Measurements from ENCODE around the gene IQCF6. TPM values are rescaled to one million over a fixed set of nuclear protein-coding genes. Genes with fewer than 3 reads are reported as not detected.

The IQCF6 gene
- total and polyA plus RNA-seq, 2 experiments from 2014 or later, result not detected

DNA sequence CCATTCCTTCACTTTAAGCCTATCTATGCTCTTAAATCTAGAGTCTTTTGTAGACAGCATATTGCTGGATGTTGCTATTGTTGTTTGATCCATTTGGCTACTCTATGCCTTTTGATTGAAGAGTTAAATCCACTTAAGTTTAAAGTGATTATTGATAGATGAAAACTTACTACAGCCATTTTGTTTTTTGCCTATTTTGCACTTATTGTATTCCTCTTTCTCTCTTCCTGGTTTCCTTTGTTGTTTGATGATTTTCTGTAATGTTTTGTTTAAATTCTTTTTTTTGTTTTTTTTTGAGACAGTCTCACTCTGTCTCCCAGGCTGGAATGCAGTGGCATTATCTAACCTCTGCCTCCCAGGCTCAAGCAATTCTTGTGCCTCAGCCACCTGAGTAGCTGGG, 19.8 kb downstream of the IQCF6 start:
- Mint-ChIP-seq H3K4me1 (peaks cover 3% of the 10 kb centered on the region), H3K27ac (no peak overlapping the region), H3K36me3 (ENCODE audit: low read depth) (peaks cover 7% of the 10 kb centered on the region; the same call in 2 of the 3 replicates), H3K27me3 (ENCODE audit: insufficient read depth, low read depth, poor library complexity) (no peaks in the 10 kb centered on the region), H3K4me3 (no peak overlapping the region), H3K9me3 (peaks cover 23% of the 10 kb centered on the region; the same call in 2 of the 3 replicates)
- H4K20me1 ChIP-seq (replicated peaks; ENCODE audit: insufficient read depth), result no peaks in the 10 kb centered on the region
- TF ChIP-seq, protein P1, sequence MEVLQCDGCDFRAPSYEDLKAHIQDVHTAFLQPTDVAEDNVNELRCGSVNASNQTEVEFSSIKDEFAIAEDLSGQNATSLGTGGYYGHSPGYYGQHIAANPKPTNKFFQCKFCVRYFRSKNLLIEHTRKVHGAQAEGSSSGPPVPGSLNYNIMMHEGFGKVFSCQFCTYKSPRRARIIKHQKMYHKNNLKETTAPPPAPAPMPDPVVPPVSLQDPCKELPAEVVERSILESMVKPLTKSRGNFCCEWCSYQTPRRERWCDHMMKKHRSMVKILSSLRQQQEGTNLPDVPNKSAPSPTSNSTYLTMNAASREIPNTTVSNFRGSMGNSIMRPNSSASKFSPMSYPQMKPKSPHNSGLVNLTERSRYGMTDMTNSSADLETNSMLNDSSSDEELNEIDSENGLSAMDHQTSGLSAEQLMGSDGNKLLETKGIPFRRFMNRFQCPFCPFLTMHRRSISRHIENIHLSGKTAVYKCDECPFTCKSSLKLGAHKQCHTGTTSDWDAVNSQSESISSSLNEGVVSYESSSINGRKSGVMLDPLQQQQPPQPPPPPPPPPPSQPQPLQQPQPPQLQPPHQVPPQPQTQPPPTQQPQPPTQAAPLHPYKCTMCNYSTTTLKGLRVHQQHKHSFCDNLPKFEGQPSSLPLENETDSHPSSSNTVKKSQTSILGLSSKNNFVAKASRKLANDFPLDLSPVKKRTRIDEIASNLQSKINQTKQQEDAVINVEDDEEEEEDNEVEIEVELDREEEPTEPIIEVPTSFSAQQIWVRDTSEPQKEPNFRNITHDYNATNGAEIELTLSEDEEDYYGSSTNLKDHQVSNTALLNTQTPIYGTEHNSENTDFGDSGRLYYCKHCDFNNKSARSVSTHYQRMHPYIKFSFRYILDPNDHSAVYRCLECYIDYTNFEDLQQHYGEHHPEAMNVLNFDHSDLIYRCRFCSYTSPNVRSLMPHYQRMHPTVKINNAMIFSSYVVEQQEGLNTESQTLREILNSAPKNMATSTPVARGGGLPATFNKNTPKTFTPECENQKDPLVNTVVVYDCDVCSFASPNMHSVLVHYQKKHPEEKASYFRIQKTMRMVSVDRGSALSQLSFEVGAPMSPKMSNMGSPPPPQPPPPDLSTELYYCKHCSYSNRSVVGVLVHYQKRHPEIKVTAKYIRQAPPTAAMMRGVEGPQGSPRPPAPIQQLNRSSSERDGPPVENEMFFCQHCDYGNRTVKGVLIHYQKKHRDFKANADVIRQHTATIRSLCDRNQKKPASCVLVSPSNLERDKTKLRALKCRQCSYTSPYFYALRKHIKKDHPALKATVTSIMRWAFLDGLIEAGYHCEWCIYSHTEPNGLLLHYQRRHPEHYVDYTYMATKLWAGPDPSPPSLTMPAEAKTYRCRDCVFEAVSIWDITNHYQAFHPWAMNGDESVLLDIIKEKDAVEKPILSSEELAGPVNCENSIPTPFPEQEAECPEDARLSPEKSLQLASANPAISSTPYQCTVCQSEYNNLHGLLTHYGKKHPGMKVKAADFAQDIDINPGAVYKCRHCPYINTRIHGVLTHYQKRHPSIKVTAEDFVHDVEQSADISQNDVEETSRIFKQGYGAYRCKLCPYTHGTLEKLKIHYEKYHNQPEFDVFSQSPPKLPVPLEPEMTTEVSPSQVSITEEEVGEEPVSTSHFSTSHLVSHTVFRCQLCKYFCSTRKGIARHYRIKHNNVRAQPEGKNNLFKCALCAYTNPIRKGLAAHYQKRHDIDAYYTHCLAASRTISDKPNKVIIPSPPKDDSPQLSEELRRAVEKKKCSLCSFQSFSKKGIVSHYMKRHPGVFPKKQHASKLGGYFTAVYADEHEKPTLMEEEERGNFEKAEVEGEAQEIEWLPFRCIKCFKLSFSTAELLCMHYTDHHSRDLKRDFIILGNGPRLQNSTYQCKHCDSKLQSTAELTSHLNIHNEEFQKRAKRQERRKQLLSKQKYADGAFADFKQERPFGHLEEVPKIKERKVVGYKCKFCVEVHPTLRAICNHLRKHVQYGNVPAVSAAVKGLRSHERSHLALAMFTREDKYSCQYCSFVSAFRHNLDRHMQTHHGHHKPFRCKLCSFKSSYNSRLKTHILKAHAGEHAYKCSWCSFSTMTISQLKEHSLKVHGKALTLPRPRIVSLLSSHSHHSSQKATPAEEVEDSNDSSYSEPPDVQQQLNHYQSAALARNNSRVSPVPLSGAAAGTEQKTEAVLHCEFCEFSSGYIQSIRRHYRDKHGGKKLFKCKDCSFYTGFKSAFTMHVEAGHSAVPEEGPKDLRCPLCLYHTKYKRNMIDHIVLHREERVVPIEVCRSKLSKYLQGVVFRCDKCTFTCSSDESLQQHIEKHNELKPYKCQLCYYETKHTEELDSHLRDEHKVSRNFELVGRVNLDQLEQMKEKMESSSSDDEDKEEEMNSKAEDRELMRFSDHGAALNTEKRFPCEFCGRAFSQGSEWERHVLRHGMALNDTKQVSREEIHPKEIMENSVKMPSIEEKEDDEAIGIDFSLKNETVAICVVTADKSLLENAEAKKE (CRISPR knock-in tag; IDR thresholded peaks at IDR 0.05), result no peak
- TF ChIP-seq, protein P2, sequence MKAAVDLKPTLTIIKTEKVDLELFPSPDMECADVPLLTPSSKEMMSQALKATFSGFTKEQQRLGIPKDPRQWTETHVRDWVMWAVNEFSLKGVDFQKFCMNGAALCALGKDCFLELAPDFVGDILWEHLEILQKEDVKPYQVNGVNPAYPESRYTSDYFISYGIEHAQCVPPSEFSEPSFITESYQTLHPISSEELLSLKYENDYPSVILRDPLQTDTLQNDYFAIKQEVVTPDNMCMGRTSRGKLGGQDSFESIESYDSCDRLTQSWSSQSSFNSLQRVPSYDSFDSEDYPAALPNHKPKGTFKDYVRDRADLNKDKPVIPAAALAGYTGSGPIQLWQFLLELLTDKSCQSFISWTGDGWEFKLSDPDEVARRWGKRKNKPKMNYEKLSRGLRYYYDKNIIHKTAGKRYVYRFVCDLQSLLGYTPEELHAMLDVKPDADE (IDR thresholded peaks at IDR 0.05), result no peak
- TF ChIP-seq EZH2 (IDR thresholded peaks at IDR 0.05; ENCODE audit: low read depth, unreplicated experiment) (no peak), ZNF331 (CRISPR knock-in tag; IDR thresholded peaks at IDR 0.05; ENCODE audit: low read depth) (no peak), CREB1 (CRISPR knock-in tag; IDR thresholded peaks at IDR 0.05; ENCODE audit: low read depth) (no peak), NANOG (IDR thresholded peaks at IDR 0.05; ENCODE audit: borderline replicate concordance) (no peak), EZH2phosphoT487 (IDR thresholded peaks at IDR 0.05; ENCODE audit: unreplicated experiment) (no peak), ZNF114 (CRISPR knock-in tag; IDR thresholded peaks at IDR 0.05) (no peak), STAT1 (IDR thresholded peaks at IDR 0.05; ENCODE audit: unreplicated experiment) (no peak), REST (IDR thresholded peaks at IDR 0.05; ENCODE audit: unreplicated experiment) (no peak), JUNB (IDR thresholded peaks at IDR 0.05; ENCODE audit: unreplicated experiment) (no peak), POLR2AphosphoS5 (IDR thresholded peaks at IDR 0.05; ENCODE audit: low read depth) (no peak)
- TF ChIP-seq, protein P3, sequence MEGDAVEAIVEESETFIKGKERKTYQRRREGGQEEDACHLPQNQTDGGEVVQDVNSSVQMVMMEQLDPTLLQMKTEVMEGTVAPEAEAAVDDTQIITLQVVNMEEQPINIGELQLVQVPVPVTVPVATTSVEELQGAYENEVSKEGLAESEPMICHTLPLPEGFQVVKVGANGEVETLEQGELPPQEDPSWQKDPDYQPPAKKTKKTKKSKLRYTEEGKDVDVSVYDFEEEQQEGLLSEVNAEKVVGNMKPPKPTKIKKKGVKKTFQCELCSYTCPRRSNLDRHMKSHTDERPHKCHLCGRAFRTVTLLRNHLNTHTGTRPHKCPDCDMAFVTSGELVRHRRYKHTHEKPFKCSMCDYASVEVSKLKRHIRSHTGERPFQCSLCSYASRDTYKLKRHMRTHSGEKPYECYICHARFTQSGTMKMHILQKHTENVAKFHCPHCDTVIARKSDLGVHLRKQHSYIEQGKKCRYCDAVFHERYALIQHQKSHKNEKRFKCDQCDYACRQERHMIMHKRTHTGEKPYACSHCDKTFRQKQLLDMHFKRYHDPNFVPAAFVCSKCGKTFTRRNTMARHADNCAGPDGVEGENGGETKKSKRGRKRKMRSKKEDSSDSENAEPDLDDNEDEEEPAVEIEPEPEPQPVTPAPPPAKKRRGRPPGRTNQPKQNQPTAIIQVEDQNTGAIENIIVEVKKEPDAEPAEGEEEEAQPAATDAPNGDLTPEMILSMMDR (conservative IDR thresholded peaks at IDR 0.05; ENCODE audit: low read depth in 2 of 2), result no peak
- H3K79me2 ChIP-seq (replicated peaks; ENCODE audit: insufficient read depth), result no peaks in the 10 kb centered on the region
- no peak overlapping the region for H3K27ac ChIP-seq (ENCODE audit: low read depth)
- no peak overlapping the region for H3K4me3 ChIP-seq
- no peaks in the 10 kb centered on the region; the same call in 1 of the 2 replicates for H3K9me2 ChIP-seq (ENCODE audit: insufficient read depth)
- ATAC-seq (no peak), DNase-seq (ENCODE audit: low spot score) (no peak)
- H3K4me1 ChIP-seq (ENCODE audit: insufficient read depth), result no peaks in the 10 kb centered on the region
- H3K36me3 ChIP-seq (ENCODE audit: insufficient read depth), result no peaks in the 10 kb centered on the region
- H3F3A ChIP-seq (replicated peaks; ENCODE audit: low read depth), result no peaks in the 10 kb centered on the region
- H2AFZ ChIP-seq, result no peak overlapping the region
- no peak overlapping the region for H3K4me2 ChIP-seq
- H3K27me3 ChIP-seq (ENCODE audit: insufficient read depth), result no peaks in the 10 kb centered on the region
